Measurements from ENCODE around the gene LILRB3.
"Not testable (repeated sequence)": the region's sequence is repeated elsewhere in the genome, so short reads cannot be mapped to it uniquely, and the experiment has no call there.

Gene LILRB3

GRCh38 chr19:54209058-54209810 is 13.6 kb downstream of the LILRB3 start:
- DNase-seq = no peak

GRCh38 chr19:54208784-54209057 is 14.1 kb downstream of the LILRB3 start:
- no peak for DNase-seq

- DNase-seq = peak; percentile 56
Observed at GRCh38 chr19:54207983-54208783, 14.6 kb downstream of the LILRB3 start.

- DNase-seq = no peak
Observed at GRCh38 chr19:54207676-54207982, 15.2 kb downstream of the LILRB3 start.

- not testable (repeated sequence) for DNase-seq
Observed at GRCh38 chr19:54207193-54207592, 15.6 kb downstream of the LILRB3 start.

- DNase-seq = no peak
Observed at GRCh38 chr19:54206831-54207177, 16.0 kb downstream of the LILRB3 start.

GRCh38 chr19:54206030-54206830 is 16.6 kb downstream of the LILRB3 start:
- DNase-seq = no peak

GRCh38 chr19:54204767-54205468 is 17.9 kb downstream of the LILRB3 start:
- DNase-seq = no peak

- DNase-seq = no peak
Observed at GRCh38 chr19:54203151-54203611, 19.6 kb downstream of the LILRB3 start.

- DNase-seq = no peak
Observed at GRCh38 chr19:54201980-54202379, 20.8 kb downstream of the LILRB3 start.

GRCh38 chr19:54201172-54201701 is 21.6 kb downstream of the LILRB3 start:
- DNase-seq = no peak

GRCh38 chr19:54199401-54199800 is 23.4 kb downstream of the LILRB3 start:
- no peak for DNase-seq

GRCh38 chr19:54197121-54197520 is 25.7 kb downstream of the LILRB3 start:
- DNase-seq = no peak

GRCh38 chr19:54196536-54196935 is 26.3 kb downstream of the LILRB3 start:
- DNase-seq = no peak

GRCh38 chr19:54194463-54194862 is 28.3 kb downstream of the LILRB3 start:
- DNase-seq = not testable (repeated sequence)

GRCh38 chr19:54193011-54193410 is 29.8 kb downstream of the LILRB3 start:
- no peak for DNase-seq

GRCh38 chr19:54191811-54192453 is 30.9 kb downstream of the LILRB3 start:
- no peak for DNase-seq

GRCh38 chr19:54191011-54191810 is 31.6 kb downstream of the LILRB3 start, which contains the start of gene TSEN34:
TSEN34 (plus strand) TSS chr19:54191308; CDS start chr19:54191365, 57 bp downstream.
- peak; percentile 71 for DNase-seq

- peak; percentile 100 for DNase-seq
Observed at GRCh38 chr19:54190503-54191010, 32.2 kb downstream of the LILRB3 start.

GRCh38 chr19:54189735-54190502 is 32.9 kb downstream of the LILRB3 start:
- DNase-seq = peak; percentile 100
